COLO668 (cell line): Measurements from ENCODE around the gene MMP10.

Source experiments
- DNase-seq: peaks from one replicate; lab custom pipeline; 2025; ENCODE audit not compliant: unreplicated experiment; lab: John Stamatoyannopoulos, UW

MMP10 gene

DNA sequence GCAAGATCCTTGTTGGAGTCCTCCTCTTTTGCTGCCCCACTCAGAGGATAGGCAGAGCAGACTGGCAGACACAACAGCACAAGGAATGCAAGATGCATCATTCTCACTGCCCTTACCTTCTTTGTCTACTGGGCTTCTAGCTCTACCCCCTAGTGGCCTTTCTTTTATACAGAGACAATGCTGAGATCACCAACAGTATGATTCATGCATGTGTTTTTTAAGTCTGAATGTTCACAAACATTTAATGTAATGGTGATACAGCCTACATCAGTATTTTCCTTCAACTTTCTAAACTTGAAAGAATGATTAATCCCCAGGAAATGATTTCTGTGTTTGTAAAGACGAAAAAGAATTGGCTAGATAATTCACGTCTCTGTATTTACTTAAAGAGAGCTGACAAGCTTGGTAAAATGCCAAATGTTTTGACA, at the start of gene MMP10:
TSS of gene MMP10 (minus strand) at position 138 of the 428 bp plus-strand sequence. CDS start at position 101, 37 bp downstream.
- peak; percentile 9 for DNase-seq

- no peak for DNase-seq
These were observed 49.0 kb upstream of the MMP10 start for GRCh38 chr11:102829316-102830000.

GRCh38 chr11:102824556-102824955, 44.1 kb upstream of the MMP10 start:
- no peak for DNase-seq

DNA sequence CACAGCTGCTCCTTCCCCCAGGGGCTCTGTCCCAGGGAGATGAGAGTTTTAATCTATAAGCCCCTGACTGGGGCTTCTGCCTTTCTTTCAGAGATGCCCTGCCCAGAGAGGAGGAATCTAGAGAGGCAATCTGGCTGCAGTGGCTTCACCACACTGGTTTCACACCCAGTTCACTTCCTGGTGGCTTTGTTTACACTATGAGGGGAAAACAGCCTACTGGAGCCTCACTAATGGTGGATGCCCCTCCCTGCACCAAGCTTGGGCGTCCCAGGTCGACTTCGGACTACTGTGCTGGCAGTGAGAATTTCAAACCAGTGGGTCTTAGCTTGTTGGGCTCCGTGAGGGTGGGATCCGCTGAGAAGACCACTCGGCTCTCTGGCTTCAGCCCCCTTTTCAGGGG, 39.1 kb upstream of the MMP10 start:
- no peak for DNase-seq

DNA sequence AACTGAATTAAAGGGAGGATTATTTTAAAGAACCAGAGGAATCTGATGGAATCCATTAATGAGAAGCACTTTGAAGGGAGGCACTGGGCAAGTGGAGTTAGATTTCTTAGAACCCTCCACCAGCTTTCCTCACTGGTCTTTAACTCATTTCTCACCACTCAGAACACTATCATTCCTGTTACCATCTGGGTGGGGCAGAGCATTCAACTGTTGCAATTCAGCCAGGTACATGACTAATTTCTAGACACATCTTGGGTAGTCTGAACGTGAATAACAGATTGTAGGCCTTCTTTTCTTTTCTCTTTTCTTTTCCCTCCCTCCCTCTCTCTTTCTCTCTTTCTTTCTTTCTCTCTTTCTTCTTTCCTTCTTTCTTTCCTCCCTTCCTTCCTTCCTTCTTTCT, 33.1 kb upstream of the MMP10 start:
- DNase-seq, result no peak

DNA sequence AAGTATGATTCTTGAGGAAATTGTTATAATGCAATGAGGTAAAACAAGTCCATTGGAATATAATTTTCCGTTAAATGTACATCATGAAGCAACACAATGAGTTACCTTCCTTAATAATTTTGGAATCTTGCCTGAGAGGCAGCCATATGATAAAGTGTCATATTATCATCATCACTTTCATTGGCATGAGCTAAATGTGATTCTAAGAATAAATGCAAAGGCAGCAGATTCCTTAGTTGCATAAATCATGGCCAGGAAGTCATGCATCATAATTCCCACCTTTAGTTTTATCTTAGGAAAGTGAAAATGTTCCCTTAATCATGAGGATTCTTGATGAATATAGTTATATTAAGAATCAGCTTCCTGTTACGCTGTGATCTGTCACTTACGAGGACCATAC, 31.8 kb upstream of the MMP10 start:
- DNase-seq, result no peak

DNA sequence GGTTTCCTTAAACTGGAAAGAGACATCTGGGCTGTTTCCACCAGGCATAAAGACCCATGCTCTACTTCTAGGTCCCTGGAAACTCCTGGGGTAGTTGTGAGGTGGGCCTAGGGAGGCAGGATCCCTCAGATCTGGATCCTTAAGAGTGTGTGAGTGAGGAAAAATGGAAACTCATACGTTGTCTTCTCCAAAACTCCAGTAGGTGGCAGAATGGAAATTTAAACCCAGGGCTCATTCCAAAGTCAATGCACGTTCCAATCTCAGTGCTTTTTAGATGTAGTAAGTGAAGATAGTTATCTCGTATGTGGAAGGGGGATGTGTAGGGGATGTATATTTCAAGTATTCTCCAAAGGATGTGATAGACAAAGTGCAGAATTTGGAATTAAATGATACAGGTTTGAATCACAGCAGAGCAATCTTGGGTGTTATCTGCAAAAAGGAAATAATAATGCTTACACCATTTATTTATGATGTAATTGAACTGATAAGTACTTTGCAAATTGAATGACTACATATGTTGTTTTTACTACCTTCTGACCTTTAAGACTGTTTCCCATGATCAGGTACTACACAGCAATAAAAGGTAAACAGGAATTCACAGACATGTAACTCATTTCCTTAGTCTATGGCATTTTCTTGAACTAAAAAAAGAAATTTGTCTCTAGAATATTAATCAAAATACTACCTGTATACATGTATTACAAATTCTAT, 30.7 kb upstream of the MMP10 start:
- no peak for DNase-seq

DNA sequence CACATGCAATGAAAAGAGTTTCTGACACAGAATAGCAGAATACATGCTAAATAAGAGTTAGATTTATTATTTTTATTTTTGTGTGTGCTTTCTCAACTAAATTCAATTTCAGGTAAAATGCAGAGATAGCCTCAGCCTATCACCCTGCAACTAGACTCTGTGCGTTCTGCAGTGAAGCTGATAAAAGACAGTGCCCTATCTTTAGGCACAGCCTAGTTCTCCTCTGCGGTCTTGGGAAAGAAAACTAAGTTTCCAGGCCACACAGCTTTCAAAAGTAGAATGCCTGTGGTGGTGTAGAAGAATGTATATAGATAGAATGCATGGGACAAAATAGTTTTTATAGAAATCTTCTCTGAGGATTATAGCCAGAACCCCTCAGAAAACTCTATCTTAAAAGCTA, 29.5 kb upstream of the MMP10 start:
- DNase-seq, result no peak

DNA sequence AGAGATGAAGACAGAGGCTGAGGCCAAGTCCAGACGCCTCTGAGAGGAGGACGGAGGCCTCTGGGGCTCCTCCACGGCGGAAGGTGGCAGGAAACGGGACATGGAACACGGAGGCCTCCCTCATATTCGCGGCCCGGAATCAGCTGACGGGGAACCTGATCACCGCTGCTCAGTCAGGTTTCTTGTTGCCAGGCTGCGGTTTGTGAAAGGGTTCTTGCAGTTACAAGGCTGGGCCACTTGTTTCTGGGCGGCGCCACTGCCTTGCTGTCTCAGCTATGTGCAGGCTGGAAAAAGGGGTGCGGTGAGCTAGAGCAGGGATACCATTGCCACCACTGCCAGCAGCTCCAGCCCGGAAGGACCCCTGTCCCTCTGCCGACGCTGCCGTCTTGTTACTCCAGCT, 27.5 kb upstream of the MMP10 start:
- DNase-seq, result peak; percentile 5

DNA sequence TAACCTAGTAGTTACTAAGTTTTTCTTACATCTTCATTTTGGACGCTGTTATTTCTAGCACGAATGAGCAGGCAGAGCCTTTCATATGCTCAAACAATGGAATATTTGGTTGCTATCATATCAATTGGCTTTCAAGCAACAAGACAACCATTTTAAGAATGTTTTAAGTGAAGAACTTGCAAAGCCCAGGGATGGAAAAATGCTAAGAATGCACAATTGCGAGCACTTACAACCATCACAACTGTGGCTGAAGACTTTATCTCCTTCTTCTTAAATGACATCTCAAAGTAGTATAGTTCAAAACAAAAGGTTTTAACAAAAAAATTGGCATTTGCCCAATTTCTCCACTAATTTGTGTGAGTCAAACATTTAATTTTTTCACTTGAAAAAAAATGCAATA, 25.9 kb upstream of the MMP10 start:
- DNase-seq, result no peak

- DNase-seq, result no peak
These were observed 21.9 kb upstream of the MMP10 start for GRCh38 chr11:102802341-102802740.

DNA sequence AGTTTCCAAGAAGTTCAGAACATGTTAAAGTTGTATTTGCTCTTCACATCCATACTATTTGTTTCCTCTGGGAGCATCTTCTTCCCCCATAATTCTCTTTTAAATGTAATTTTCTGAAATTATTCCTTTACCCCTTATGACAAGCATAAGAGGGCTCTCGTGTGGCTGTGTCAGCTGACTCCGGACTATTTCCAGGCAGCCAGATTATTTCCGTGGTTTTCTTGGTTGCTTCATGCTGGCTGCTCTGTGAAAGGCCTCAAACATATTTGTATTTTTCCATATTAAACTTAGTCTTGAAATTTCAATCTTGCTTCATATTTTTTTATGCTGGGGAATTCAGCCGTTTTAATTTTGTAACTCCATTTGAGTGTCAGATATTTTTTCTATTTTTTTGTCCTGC, 20.3 kb upstream of the MMP10 start:
- DNase-seq, result no peak

- no peak for DNase-seq
These were observed 19.4 kb upstream of the MMP10 start for GRCh38 chr11:102799681-102800340.

DNA sequence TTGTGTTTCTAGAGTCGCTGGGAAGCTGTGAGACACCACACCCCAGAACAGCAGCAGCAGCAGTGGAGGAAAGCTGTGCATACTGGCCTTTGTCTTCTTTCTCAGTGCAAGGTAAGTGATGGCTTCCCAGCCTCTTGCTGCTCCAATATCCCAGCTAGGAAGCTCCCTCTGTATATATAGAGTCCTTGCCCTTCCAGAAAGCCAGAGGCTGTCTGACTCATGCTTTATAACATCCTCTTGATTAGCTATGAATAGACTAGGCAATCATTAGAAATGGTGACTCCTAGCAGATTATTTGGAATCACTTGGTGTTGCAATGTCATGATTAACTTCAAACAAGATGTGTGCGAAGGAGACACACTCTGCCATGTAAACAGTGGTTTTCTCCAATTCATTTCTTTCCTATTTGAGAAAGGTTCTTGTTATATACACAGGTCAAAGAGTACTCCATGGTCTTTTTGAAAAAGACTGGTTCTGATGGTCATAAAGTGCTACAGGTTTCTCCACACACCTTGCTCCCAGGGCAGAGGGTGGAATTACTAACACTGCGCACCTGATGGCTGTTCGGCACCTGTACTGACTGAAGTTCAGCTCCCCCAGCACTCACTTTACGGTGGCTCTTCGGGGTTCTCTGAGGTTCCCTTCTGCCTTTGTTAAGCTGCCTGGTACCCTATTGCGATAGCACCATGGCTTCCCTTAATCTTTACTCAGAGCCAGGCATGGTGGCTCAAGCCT, 17.8 kb upstream of the MMP10 start, which contains the start of gene MMP1:
TSS of gene MMP1 (minus strand) at position 149 of the 735 bp plus-strand sequence. CDS start at position 81, 68 bp downstream.
- DNase-seq, result no peak

DNA sequence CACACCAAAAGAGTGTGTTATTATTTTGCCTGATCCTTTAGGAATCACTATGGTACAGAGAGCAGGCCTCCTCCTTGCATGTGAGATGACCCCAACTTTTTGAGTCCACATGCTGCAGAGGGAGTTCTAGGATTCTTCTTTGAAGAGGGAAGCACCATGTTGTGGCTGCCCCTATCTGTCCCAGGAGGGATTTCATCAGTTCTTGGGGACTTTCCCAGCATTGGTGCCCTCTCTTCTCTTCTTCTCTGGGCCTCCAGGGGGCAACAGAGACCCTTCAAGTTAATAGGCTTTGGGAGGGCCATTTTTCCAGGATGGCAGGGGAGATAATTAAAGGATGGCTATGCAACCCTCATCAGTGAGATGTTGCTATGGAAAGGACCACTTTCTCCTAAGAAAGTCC, 14.0 kb upstream of the MMP10 start:
- DNase-seq, result peak; percentile 19

DNA sequence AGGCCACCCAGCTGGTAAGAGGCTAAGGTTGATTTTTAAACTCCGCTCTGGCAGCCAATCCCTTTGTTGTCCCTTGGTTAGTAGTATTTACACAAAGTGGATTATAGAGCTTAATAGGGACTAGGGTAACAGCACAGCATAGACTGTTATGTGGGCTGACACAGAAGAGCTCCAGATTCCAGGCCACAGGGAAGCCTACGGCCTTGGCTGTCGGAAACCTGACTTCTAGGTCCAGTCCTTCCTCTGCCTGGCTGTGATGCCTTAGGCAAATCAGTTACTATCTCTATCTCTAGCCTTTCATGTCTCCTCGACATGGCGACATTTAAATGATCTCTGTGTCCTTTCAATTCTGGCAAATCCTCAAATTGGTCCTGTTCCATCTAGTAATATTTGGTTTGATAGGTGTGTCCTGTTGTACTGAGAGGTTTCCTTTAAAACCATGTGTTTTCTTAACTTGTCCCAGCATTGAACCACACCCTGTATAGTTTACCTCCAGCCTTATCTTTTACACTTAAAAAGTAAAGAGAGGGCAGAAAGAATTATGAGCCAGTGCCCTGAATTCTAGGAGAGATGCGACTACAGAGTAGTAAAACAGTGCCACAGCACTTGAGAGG, 13.4 kb upstream of the MMP10 start:
- DNase-seq, result no peak

GRCh38 chr11:102792604-102793003, 12.2 kb upstream of the MMP10 start:
- DNase-seq, result no peak

DNA sequence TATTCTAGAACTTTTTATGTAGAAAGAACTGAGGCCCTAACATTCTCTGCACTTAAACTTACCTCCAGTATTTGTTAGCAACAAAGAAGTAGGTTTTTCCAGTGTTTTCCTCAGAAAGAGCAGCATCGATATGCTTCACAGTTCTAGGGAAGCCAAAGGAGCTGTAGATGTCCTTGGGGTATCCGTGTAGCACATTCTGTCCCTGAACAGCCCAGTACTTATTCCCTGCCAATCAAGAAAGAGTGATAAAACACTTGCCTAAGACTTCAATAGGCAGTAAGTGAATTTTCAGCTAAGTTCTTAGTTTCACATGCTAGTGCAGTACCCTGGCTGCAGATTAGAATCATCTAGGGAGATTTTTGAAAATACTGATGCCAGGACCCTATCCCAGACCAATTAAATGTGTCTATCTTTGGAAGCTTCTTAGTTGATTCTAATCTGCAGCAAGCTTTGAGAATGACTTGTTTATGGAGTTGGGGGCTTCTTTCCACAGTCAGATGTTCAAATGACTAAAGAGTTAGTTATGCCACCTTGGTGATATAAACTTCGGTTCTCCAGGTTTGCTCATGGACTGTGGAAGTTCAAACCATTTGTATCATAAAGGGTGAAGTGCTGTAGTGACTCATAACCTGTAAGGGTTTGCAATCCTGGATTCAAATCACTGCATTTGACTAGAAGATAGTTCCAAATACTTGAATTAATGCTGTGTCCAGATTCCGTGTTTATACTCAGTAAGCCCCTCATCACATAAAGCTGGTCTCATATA, 11.0 kb upstream of the MMP10 start:
- DNase-seq, result no peak

GRCh38 chr11:102788334-102788995, 8.0 kb upstream of the MMP10 start:
- DNase-seq, result no peak

DNA sequence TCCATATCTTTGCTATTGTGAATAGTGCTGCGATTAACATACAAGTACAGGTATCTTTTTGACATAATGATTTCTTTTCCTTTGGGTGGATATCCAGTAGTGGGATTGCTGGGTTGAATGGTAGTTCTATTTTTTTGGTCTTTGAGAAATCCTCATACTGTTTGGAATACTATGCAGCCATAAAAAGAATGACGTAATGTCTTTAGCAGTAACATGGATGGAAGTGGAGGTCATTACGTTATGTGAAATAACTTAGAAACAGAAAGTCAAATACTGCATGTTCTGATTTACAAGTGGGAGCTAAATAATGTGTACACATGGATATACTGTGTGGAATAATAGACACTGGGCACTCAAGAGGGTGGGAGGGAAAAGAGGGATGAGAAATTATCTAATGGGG, 4.0 kb upstream of the MMP10 start:
- no peak for DNase-seq
